GM12872 (cell line): ENCODE data around the gene RPL7L1.

Experiments used
- TF ChIP-seq, protein P1 (sequence below): IDR thresholded peaks from 3 replicates; pipeline ENCODE4 v1.5.1; 2011; ENCODE audit warnings: low read depth, mild to moderate bottlenecking, low read length, moderate library complexity; ENCODE audit not compliant: insufficient read depth

Gene RPL7L1

DNA sequence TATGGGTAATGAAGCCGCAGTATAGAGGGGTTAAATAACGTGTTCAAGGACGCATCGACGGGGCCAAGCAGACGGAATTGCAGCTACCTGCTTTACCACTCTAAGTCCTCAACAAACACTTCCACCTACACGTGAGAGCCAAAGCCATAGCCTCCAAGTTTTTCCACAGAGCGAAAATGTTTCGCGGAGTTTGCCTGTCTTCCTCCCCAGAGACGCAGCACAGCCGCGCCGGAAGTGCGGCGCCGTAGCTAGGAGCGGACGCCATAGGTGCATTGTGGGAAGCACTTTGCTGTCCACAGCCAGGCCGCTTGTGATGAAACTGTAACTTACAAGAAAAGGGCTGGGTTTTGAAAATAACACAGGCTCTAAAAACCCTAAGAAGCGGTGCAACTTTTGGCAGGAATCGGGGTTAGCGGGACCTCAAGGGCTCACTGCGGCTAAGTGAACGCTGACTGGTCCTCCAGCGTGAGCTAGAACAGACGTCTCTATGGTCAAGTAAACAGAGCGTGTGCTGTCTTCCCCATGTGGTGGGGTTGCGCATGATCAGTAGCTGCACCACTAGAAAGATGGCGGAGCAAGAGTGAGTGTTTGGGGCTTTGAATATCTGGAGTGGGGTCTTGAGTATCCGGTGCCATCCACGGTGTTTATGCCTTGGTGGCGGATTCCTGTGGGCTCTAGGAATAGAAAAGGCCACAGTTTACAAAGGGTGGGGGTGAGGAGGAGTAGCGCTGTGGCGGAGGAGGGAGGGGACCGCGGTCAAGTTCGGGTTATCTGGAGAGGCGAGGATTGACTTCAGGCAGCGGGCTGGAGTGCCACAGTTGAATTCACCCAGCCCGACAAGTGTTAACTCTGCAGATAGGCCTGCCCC lies at the start of gene RPL7L1:
TSS of gene RPL7L1 (plus strand) at position 245 of the 868 bp plus-strand sequence. CDS start at position 540, 295 bp downstream.
- TF ChIP-seq, protein P1, sequence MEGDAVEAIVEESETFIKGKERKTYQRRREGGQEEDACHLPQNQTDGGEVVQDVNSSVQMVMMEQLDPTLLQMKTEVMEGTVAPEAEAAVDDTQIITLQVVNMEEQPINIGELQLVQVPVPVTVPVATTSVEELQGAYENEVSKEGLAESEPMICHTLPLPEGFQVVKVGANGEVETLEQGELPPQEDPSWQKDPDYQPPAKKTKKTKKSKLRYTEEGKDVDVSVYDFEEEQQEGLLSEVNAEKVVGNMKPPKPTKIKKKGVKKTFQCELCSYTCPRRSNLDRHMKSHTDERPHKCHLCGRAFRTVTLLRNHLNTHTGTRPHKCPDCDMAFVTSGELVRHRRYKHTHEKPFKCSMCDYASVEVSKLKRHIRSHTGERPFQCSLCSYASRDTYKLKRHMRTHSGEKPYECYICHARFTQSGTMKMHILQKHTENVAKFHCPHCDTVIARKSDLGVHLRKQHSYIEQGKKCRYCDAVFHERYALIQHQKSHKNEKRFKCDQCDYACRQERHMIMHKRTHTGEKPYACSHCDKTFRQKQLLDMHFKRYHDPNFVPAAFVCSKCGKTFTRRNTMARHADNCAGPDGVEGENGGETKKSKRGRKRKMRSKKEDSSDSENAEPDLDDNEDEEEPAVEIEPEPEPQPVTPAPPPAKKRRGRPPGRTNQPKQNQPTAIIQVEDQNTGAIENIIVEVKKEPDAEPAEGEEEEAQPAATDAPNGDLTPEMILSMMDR: no peak

DNA sequence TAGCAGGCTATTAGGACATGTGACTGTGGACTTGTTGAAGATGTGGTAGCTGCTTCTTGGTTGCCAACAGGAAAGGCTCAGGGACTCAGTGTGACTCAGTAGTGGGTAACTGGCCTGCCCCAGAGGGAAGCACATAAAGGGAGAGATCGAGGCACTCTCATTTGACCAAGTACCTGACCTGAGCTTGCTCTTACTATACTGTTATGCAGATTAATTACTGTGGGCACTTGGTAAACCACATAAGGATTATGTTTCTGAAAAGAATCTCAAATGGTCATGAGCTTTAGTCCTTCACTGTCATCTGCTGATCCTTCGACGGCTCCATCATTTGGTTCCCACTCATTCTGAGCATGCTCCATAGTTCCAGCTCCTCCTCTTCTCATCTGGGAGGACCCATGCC lies 48.2 kb upstream of the RPL7L1 start:
- TF ChIP-seq, protein P1: no peak

DNA sequence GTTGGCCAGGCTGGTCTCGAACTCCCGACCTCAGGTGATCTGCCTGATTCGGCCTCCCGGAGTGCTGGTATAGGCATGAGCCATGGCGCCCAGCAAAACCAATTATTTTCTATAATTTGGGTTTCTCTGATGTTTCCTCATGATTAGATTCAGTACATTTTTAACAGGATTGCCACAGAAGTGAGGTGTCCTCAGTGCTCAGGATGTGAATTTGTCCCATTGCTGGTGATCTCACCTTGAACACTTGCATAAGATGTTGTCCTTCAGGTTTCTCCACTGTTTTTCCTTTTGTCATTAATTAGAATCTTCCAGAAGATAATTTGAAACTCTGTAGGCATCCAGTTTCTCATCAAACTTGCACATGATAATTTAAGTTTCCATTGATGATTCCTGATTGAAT lies 45.4 kb upstream of the RPL7L1 start:
- TF ChIP-seq, protein P1: no peak

DNA sequence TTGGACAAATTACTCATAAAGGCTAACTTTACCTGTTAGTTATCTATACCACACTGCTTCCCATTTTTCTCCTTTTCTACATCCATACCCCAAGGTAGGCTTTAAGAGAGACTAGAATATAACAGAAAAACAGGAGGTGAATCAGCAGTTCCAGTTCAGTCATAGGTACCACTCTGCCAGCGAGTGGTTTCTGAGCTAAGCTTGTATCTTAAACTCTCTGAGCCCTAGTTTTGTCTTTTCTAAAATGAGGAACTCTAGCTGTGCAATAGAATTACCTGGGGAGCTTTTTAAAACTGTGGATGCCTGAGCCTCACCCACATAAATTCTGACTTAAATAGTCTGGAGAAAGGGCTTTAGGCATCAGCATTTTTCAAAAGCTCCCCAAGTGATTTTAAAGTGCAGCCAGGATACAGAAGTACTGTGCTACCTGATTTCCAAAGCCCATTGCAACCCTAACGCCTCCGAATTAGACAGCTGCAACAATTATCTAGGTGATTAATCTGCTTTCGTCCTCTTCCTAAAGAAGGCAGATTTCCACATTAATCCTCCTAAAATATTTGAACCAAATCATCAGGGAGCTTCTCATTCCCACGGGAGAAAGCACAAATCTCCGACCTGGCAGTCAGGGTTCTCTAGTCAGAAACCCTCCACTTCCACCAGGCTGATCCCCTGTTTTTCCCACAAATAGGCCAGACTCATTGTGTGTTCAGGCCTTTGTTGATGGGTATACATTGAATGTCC lies 37.4 kb upstream of the RPL7L1 start:
- TF ChIP-seq, protein P1: no peak

DNA sequence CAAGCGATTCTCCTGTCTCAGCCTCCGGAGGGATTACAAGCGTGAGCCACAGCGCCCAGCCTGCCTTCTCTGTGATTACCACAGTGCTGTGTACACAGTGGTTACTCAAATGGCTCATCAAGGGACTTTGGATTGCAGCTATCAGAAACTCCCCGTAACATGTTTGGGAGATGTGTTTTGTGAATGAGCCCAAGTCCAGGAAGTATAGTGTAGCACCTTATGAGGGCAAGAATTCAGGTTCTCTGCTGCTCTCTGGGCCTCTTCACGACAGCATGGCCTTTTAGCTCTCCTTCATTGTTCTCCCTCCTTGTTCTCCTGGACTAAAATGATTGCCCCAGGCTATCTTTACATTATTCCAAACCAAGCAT lies 34.1 kb upstream of the RPL7L1 start:
- TF ChIP-seq, protein P1: no peak

DNA sequence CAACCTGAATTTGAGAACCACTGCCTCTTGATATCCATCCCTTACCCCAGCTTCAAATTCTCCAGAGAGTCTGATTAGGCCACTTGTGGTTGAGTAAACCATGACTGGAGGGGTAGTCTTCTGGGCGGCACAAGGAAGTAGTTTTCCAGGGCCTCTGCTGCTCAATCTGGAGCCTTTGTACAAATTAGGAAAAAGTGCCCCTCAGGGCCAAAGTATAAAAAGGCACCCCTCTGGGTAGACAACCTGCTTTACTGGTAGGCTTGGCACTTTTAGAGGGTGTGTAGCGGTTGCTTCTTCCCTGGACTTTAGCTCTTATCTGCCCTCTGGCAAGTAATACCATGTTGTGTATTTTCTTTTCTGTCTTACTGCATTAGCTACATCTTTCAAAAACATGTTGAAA lies 32.9 kb upstream of the RPL7L1 start:
- TF ChIP-seq, protein P1: no peak

DNA sequence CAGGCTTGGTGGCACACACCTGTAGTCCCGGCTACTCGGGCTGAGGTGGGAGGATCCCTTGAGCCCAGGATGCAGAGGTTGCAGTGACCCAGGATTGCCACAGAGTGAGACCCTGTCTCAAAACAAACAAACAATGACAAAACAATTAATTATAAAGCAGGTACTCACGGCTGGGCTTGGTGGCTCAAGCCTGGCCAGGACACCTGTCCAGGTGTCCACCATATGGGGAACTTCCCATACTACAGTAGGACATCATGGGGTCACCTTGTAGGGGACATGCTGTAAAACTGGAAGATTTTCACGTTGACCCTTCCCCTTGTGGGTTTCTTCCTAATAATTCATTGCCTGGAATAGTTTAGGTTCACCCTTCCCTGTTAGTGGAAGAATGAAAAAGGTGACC lies 30.7 kb upstream of the RPL7L1 start:
- TF ChIP-seq, protein P1: no peak
